ENCODE data around the gene ANAPC7.
"Not testable (repeated sequence)": the region's sequence is repeated elsewhere in the genome, so short reads cannot be mapped to it uniquely, and the experiment has no call there.

The ANAPC7 gene

GRCh38 chr12:110342157-110342556, 61.4 kb downstream of the ANAPC7 start:
- no peaks in the 10 kb centered on the region for H3K9me3 ChIP-seq
- H3K4me2 ChIP-seq: no peak overlapping the region
- H3K9ac ChIP-seq: no peak overlapping the region
- peaks cover 99% of the 10 kb centered on the region for H3K36me3 ChIP-seq
- H3K27ac ChIP-seq: no peak overlapping the region
- H4K20me1 ChIP-seq: peaks cover 35% of the 10 kb centered on the region
- no peaks in the 10 kb centered on the region for H3K27me3 ChIP-seq
- TF ChIP-seq Cebpa-rat (IDR thresholded peaks at IDR 0.05): no peak
- peaks cover 35% of the 10 kb centered on the region for H3K4me1 ChIP-seq
- H3K4me3 ChIP-seq: no peak overlapping the region

- H3K4me2 ChIP-seq: no peak overlapping the region
- H3K9me3 ChIP-seq: no peaks in the 10 kb centered on the region
- peaks cover 49% of the 10 kb centered on the region for H4K20me1 ChIP-seq
- no peak for TF ChIP-seq Cebpa-rat (IDR thresholded peaks at IDR 0.05)
- H3K36me3 ChIP-seq: peaks cover 100% of the 10 kb centered on the region
- H3K27ac ChIP-seq: no peak overlapping the region
- peaks cover 23% of the 10 kb centered on the region for H3K4me1 ChIP-seq
- H3K9ac ChIP-seq: no peak overlapping the region
- no peak overlapping the region for H3K4me3 ChIP-seq
- no peaks in the 10 kb centered on the region for H3K27me3 ChIP-seq
Measured at GRCh38 chr12:110340706-110341105, 62.8 kb downstream of the ANAPC7 start.

- not testable (repeated sequence) for H3K27ac ChIP-seq, H3K9ac ChIP-seq
- H3K36me3 ChIP-seq: peaks cover 100% of the 10 kb centered on the region
Measured at GRCh38 chr12:110340261-110340660, 63.2 kb downstream of the ANAPC7 start.

GRCh38 chr12:110339184-110339952, 64.1 kb downstream of the ANAPC7 start:
- H3K27me3 ChIP-seq: no peaks in the 10 kb centered on the region
- no peak for TF ChIP-seq Cebpa-rat (IDR thresholded peaks at IDR 0.05)
- H3K4me1 ChIP-seq: peaks cover 10% of the 10 kb centered on the region
- H3K4me2 ChIP-seq: no peak overlapping the region
- no peaks in the 10 kb centered on the region for H3K9me3 ChIP-seq
- no peak overlapping the region for H3K9ac ChIP-seq
- H3K27ac ChIP-seq: no peak overlapping the region
- H3K4me3 ChIP-seq: no peak overlapping the region
- peaks cover 58% of the 10 kb centered on the region for H4K20me1 ChIP-seq
- H3K36me3 ChIP-seq: peaks cover 100% of the 10 kb centered on the region

More at GRCh38 chr12:110340261-110340660, 63.2 kb downstream of the ANAPC7 start:
- not testable (repeated sequence) for H3K4me2 ChIP-seq, H3K4me3 ChIP-seq, H3K27me3 ChIP-seq, H3K9me3 ChIP-seq
- Histone ChIP-seq H3K4me1 (peaks cover 19% of the 10 kb centered on the region), H4K20me1 (peaks cover 54% of the 10 kb centered on the region)

GRCh38 chr12:110338754-110339153, 64.8 kb downstream of the ANAPC7 start:
- TF ChIP-seq Cebpa-rat (IDR thresholded peaks at IDR 0.05): no peak
- H4K20me1 ChIP-seq: peaks cover 52% of the 10 kb centered on the region

GRCh38 chr12:110337912-110338710, 65.4 kb downstream of the ANAPC7 start:
- H4K20me1 ChIP-seq: peaks cover 53% of the 10 kb centered on the region
- H3K4me1 ChIP-seq: no peaks in the 10 kb centered on the region
- H3K4me3 ChIP-seq: no peak overlapping the region
- no peaks in the 10 kb centered on the region for H3K9me3 ChIP-seq
- no peak overlapping the region for H3K9ac ChIP-seq
- TF ChIP-seq Cebpa-rat (IDR thresholded peaks at IDR 0.05): no peak
- peaks cover 100% of the 10 kb centered on the region for H3K36me3 ChIP-seq
- no peaks in the 10 kb centered on the region for H3K27me3 ChIP-seq
- H3K4me2 ChIP-seq: no peak overlapping the region
- no peak overlapping the region for H3K27ac ChIP-seq

More at GRCh38 chr12:110338754-110339153, 64.8 kb downstream of the ANAPC7 start:
- Histone ChIP-seq H3K4me3 (no peak overlapping the region), H3K27ac (no peak overlapping the region), H3K9ac (no peak overlapping the region), H3K27me3 (no peaks in the 10 kb centered on the region), H3K4me1 (peaks cover 4% of the 10 kb centered on the region; the same call in 1 of the 2 replicates), H3K36me3 (peaks cover 100% of the 10 kb centered on the region), H3K4me2 (no peak overlapping the region), H3K9me3 (no peaks in the 10 kb centered on the region)

GRCh38 chr12:110335481-110336045, 67.9 kb downstream of the ANAPC7 start:
- H3K36me3 ChIP-seq: peaks cover 100% of the 10 kb centered on the region
- H3K4me2 ChIP-seq: no peak overlapping the region
- H3K4me1 ChIP-seq: no peaks in the 10 kb centered on the region
- peaks cover 79% of the 10 kb centered on the region for H4K20me1 ChIP-seq
- TF ChIP-seq Cebpa-rat (IDR thresholded peaks at IDR 0.05): no peak
- H3K9ac ChIP-seq: no peak overlapping the region
- H3K27me3 ChIP-seq: no peaks in the 10 kb centered on the region
- H3K4me3 ChIP-seq: no peak overlapping the region
- H3K27ac ChIP-seq: no peak overlapping the region
- H3K9me3 ChIP-seq: no peaks in the 10 kb centered on the region

- Histone ChIP-seq H3K4me3 (no peak overlapping the region), H3K9me3 (no peaks in the 10 kb centered on the region), H3K36me3 (peaks cover 100% of the 10 kb centered on the region), H3K4me1 (no peaks in the 10 kb centered on the region), H4K20me1 (peaks cover 90% of the 10 kb centered on the region), H3K4me2 (no peak overlapping the region), H3K27ac (no peak overlapping the region), H3K27me3 (no peaks in the 10 kb centered on the region), H3K9ac (no peak overlapping the region)
- TF ChIP-seq Cebpa-rat (IDR thresholded peaks at IDR 0.05): no peak
Measured at GRCh38 chr12:110333201-110333600, 70.3 kb downstream of the ANAPC7 start.

- TF ChIP-seq Cebpa-rat (IDR thresholded peaks at IDR 0.05): no peak
- H3K4me3 ChIP-seq: no peak overlapping the region
- no peaks in the 10 kb centered on the region for H3K9me3 ChIP-seq
- H4K20me1 ChIP-seq: peaks cover 91% of the 10 kb centered on the region
- H3K27ac ChIP-seq: no peak overlapping the region
- no peak overlapping the region for H3K4me2 ChIP-seq
- no peaks in the 10 kb centered on the region for H3K27me3 ChIP-seq
- peaks cover 100% of the 10 kb centered on the region for H3K36me3 ChIP-seq
- no peak overlapping the region for H3K9ac ChIP-seq
- no peaks in the 10 kb centered on the region for H3K4me1 ChIP-seq
Measured at GRCh38 chr12:110330544-110330943, 73.0 kb downstream of the ANAPC7 start.

GRCh38 chr12:110330124-110330523, 73.4 kb downstream of the ANAPC7 start:
- Histone ChIP-seq H3K36me3 (peaks cover 100% of the 10 kb centered on the region), H3K27ac (no peak overlapping the region), H3K9me3 (no peaks in the 10 kb centered on the region), H3K4me3 (no peak overlapping the region), H3K9ac (no peak overlapping the region), H3K4me1 (no peaks in the 10 kb centered on the region), H4K20me1 (peaks cover 91% of the 10 kb centered on the region), H3K4me2 (no peak overlapping the region), H3K27me3 (no peaks in the 10 kb centered on the region)
- no peak for TF ChIP-seq Cebpa-rat (IDR thresholded peaks at IDR 0.05)

Measured in BLaER1 (cell line).